GM21423 (cell line): Measurements from ENCODE around the gene FARP1.

ENCODE experiments used
- ATAC-seq: cut with Tn5 transposase; IDR thresholded peaks from one replicate; pipeline ENCODE4 v1.9.1; 2021; ENCODE audit warnings: mild to moderate bottlenecking, moderate library complexity; ENCODE audit not compliant: unreplicated experiment

FARP1 gene

DNA sequence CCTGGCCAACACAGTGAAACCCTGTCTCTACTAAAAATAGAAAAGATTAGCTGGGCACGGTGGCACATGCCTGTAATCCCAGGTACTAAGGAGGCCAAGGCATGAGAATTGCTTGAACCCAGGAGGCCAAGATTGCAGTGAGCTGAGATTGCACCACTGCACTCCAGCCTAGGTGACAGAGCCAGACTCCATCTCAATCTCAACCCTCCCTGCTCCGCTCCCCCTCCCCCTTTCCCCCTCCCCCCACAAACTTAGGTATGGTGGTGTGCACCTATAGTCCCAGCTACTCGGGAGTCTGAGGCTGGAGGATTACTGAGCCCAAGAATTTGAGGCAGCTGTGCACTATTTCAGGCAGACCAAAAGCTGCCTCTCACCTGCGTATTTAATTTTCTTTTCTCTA is 55.8 kb downstream of the FARP1 start:
- no peak for ATAC-seq

GRCh38 chr13:98199480-98199879 is 56.6 kb downstream of the FARP1 start:
- no peak for ATAC-seq

- ATAC-seq, result no peak
Measured at GRCh38 chr13:98200211-98200878, 57.5 kb downstream of the FARP1 start.

DNA sequence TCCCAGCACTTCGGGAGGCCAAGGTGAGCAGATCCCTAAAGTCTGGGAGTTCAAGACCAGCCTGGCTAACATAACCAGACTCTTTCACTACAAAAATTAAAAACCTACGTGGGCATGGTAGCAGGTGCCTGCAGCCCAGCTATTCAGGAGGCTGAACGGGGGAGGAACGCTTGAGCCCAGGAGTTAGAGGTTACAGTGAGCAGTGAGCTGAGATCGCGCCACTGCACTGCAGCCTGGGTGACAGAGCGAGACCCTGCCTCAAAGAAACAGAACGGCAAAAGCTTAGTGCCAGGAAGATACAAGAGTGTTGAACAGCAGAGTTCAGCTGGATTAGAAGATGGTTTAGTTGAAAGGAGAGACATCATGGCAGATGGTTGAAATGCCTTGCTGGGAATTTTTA is 58.3 kb downstream of the FARP1 start:
- ATAC-seq, result no peak

DNA sequence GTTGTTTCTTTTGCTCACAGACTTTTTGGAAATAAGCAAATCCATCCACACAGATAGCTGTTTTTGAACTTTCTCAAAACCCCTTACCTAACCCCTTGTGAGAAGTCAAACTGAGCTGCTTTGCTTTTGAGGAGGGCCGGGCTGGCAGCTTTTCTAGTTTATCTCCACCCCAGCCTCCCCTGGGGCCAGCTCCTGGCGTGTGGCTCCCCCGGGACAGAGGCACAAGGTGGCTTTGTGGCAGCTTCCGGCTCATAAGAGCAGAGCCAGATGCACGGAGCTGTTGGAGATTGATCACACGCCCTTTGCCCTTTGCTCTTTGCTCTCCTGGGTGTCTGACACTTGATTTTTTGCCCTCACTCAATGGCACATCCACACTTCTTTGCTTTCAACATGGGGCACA is 59.1 kb downstream of the FARP1 start:
- ATAC-seq, result no peak

GRCh38 chr13:98203646-98204326 is 60.9 kb downstream of the FARP1 start:
- no peak for ATAC-seq

DNA sequence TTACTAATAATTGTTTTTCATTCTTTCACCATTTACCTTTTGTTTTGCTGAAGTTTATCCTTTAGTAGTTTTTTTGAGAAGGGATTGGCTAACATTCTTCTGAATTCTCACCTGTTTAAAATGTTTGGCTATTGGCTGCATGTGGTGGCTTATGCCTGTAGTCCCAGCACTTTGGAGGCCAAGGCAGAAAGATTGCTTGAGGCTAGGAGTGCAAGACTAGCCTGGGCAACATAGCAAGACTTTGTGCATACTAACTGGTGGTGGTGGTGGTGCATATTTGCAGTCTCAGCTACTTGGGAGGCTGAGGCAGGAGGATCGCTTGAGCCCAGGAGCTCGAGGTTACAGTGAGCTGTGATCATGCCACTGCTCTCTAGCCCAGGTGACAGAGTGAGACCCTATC is 61.7 kb downstream of the FARP1 start:
- ATAC-seq, result no peak

GRCh38 chr13:98206946-98207345 is 64.1 kb downstream of the FARP1 start:
- no peak for ATAC-seq

GRCh38 chr13:98207416-98207815 is 64.5 kb downstream of the FARP1 start:
- ATAC-seq, result no peak

DNA sequence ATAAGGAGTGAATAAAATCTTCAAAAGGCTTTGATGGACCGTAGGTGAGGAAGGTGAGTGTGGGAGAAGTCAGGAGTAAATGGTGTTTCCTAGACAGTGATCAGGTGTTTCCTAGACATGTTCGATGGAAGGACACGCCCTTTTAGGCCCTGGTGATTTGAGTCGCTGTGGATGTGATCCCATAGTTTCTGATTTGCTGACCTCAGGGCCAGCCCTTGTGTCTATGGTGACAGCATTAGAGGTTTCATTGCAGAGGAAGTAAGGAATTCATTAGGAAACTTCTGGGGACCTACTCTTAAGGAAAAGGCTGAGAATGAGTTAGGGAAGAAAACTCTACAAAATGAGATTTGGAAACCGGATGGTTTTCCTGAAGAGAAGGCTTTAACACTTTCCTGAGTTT is 65.7 kb downstream of the FARP1 start:
- no peak for ATAC-seq

DNA sequence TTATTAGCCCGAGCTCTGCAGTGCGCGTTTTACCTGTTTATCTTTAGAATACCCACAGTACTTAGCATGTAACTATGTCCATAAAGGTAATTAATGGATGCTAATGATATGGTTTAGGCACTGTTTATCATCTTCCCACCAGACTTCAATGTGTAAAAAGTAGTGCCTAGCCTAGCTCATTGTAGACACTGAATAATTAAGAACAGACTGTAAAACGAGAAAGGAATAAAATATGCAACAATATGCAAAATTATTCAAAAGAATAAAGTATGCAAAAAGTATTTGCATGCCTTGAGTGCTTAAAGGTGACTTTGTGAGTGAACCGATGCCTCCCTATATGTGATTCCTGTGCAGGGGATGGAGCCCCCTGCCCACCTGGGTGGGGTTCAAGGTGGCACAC is 69.9 kb downstream of the FARP1 start:
- no peak for ATAC-seq

DNA sequence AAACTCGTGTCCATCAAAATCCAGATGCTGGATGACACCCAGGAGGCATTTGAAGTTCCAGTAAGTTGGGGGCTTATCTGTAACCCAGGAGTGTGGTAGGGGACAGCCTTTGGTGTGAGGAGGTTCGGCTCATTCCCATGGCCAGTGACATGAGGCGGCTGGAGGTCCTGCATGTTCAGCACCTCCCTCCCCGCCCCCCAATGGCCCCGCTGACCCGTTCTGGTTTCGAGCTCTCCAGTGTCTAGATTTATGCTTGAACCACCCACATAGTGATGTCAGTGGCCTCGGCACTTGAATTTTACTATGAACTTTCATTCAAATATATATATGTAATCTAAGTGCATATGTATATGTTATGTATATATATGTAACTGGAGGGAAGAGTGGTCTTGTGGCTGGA is 70.5 kb downstream of the FARP1 start:
- ATAC-seq, result no peak

DNA sequence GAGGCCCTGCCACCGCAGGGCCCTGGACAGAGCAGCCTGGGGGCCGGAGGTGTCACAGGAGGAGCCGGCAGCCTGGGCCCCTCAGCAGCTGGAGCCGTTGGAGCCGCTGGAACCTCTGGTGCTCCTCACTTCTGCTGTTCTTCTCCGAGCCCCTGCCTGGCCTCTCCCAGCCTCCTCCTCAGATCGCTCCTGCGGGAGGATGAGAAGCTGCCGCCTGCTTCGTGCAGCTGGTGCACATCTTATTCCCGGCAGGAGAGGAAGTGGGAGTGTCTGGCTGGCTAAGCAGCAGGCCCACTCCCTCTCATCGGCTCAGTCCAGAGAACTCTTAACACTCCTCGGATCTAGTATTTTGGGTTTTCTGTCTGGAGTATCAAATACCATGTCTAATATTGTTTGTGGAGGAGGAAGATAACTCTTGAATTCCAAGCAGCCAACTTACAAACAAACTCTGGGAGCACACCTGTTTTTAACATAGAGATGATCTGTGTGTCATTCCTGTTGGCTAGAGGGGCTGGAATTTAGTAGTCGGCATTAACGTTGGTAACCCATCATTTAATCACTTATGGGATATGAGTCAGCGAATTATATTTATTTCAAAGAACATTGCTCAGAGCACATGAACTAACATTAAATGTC is 71.2 kb downstream of the FARP1 start:
- ATAC-seq, result no peak

- no peak for ATAC-seq
Measured at GRCh38 chr13:98214707-98215106, 71.8 kb downstream of the FARP1 start.

DNA sequence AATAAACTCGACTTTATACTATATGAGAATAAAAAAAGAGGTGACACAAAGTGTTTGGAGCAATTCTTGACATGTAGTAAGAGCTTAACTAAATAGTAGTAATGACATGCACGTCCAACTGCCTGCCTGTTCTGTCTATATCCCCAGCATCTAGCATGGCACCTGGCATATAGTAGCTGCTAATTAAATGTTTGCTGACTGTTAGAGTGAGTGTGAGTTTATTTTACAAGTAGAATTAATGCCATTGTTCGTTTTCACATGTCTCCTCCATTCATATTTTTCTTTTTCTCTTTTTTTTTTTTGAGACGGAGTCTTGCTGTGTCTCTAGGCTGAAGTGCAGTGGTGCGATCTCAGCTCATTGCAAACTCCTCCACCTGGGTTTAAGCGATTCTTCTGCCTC is 72.6 kb downstream of the FARP1 start:
- no peak for ATAC-seq

DNA sequence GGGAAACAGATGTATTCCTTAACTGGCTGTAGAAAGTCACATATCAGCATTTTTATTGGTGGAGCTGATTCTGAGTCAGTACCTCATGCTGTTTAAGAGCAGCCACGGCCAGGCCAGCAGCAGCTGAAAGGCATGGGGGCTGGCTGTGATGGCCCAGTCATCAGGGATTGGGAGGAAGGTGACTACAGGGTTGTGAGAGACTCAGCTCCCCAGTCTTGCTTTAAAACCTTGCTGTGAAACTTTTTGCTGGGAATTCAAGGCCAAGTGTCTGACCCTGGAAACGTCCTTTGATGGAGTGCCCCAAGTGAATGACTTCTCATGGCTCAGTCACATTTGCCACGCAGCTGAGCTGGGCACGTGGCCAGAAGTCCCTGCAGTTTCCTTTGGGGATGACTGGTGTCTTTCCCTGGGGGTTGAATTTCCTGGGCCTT is 73.3 kb downstream of the FARP1 start:
- ATAC-seq, result no peak

- ATAC-seq, result no peak
Measured at GRCh38 chr13:98216711-98217285, 73.9 kb downstream of the FARP1 start.

DNA sequence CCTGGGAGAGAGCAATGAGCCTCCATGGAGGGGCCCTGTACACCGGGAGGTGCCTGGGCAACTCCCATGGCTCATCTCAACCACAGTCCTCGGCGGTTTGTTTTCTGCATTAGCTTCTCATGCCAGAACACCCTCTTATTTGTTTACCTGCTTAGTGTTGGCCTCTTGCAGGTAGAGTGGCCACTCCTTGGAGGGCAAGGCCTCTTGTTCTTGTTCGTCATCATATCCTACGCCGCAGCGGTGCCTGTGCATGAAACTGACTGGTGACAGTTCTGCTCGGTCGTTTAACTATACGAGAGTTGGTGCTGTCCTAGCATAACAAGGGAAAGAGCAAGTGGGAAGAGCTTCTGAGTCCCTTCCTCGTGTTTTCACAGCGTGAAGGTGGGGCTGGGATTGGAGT is 74.7 kb downstream of the FARP1 start:
- no peak for ATAC-seq

GRCh38 chr13:98219685-98220084 is 76.8 kb downstream of the FARP1 start:
- no peak for ATAC-seq

DNA sequence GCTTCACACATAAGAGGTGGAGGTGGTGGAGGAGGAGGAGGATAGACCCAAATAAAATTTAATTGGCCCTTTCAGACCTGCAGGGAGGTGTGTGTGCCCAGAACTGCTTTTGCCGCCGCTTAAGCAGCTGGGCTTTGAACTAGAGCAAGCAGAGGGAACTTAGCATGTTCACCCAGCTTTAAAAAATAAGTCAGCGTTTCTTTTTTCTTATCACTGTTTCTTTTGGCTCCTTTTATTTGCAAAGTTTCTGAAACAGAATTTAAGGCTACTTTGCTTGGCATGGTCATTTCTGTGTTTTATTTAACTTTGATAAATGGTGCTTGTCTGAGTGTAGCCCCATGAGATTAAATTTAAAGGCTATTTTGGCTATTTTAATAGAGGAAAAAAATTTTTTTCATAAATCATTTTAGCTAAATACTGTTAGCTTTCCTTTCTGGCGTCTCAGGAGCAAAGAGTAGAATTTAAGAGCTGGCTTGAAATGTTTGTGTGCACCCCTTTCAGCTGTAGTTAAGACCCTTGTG is 77.4 kb downstream of the FARP1 start:
- no peak for ATAC-seq

DNA sequence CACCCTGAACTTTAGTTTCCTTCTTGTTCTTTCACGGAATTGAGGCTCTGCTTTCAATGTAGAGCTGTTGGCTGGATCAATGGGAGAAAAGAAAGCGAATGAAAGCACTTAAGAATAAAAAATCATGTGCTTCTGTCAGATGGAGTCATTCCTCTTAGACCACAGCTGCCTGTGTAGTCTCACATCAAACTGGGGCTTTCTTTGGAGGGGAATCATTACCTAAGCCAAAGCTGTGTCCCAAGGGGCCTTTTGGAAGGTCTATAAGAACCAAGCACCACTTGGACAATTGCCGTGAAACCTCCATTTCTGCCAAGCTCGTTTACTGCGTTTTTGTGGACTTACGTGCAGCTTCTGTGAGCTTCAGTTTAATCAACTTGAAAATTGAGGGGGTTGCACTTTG is 78.3 kb downstream of the FARP1 start:
- ATAC-seq, result no peak

DNA sequence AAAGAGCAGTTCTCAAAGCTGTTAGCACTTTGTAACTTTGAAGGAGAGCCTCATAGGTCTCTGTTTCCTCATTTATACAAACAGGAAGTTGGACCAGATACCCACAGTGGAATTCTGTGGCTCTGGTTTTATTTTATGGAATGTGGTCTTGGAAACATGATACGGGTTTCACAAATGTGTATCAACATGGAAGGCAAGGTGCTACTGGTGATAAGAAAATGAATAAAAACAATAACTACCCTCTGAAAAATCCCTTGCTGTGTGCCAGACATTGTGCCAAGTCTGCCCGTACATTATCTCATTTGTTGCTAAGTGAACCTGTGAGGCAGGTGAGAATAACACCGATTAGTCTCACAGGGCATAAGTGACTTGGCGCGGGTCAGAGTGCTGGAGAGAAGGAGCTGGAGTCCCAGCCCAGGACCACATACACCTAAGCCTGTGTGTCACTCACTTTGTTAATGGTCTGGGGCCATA is 79.2 kb downstream of the FARP1 start:
- no peak for ATAC-seq
